NOMO-1 (cell line): ENCODE data around the gene DNAJC3.
A peak's percentile ranks its signal among the peaks of the same experiment; 100 is the strongest.
"Not testable (repeated sequence)": the region's sequence is repeated elsewhere in the genome, so short reads cannot be mapped to it uniquely, and the experiment has no call there.

Source experiments
- DNase-seq, 2 experiments: peaks; one replicate each; lab custom pipeline; 2025; ENCODE audit not compliant: unreplicated experiment in 2 of 2; lab: John Stamatoyannopoulos, UW

Gene DNAJC3

GRCh38 chr13:95667235-95667634 is 9.7 kb upstream of the DNAJC3 start:
- DNase-seq, result not testable (repeated sequence)

GRCh38 chr13:95671597-95671996 is 5.3 kb upstream of the DNAJC3 start:
- DNase-seq, result no peak

GRCh38 chr13:95676105-95676761 is 706 bp upstream of the DNAJC3 start:
- DNase-seq, result peak; percentile 35 to 62

GRCh38 chr13:95677564-95678266 is 776 bp downstream of the DNAJC3 start:
- DNase-seq, result peak in 1 of 2 experiments; percentile 29

GRCh38 chr13:95678967-95679366 is 2.0 kb downstream of the DNAJC3 start:
- peak in 1 of 2 experiments; percentile 4 for DNase-seq

- peak; percentile 24 to 52 for DNase-seq
Measured at GRCh38 chr13:95679722-95680121, 2.8 kb downstream of the DNAJC3 start.

- DNase-seq, result no peak
Measured at GRCh38 chr13:95684418-95684817, 7.5 kb downstream of the DNAJC3 start.

GRCh38 chr13:95684960-95685359 is 8.0 kb downstream of the DNAJC3 start:
- DNase-seq, result not testable (repeated sequence)

GRCh38 chr13:95689582-95689926 is 12.6 kb downstream of the DNAJC3 start:
- DNase-seq, result no peak

- not testable (repeated sequence) for DNase-seq
Measured at GRCh38 chr13:95690986-95691385, 14.0 kb downstream of the DNAJC3 start.

GRCh38 chr13:95697052-95697680 is 20.2 kb downstream of the DNAJC3 start:
- DNase-seq, result no peak

- DNase-seq, result no peak
Measured at GRCh38 chr13:95698047-95698749, 21.3 kb downstream of the DNAJC3 start.

- peak in 1 of 2 experiments; percentile 9 for DNase-seq
Measured at GRCh38 chr13:95703576-95703975, 26.6 kb downstream of the DNAJC3 start.

- DNase-seq, result no peak
Measured at GRCh38 chr13:95704510-95704909, 27.6 kb downstream of the DNAJC3 start.

- no peak for DNase-seq
Measured at GRCh38 chr13:95706356-95706755, 29.4 kb downstream of the DNAJC3 start.

- DNase-seq, result no peak
Measured at GRCh38 chr13:95707035-95707434, 30.1 kb downstream of the DNAJC3 start.

- DNase-seq, result peak; percentile 52 to 64
Measured at GRCh38 chr13:95707442-95708390, 30.8 kb downstream of the DNAJC3 start.

- DNase-seq, result no peak
Measured at GRCh38 chr13:95708391-95708774, 31.4 kb downstream of the DNAJC3 start.

GRCh38 chr13:95708811-95709500 is 32.0 kb downstream of the DNAJC3 start:
- DNase-seq, result peak in 1 of 2 experiments; percentile 17

GRCh38 chr13:95710313-95710712 is 33.4 kb downstream of the DNAJC3 start:
- DNase-seq, result no peak
